ACC112 (cell line): ENCODE measurements around the gene ANKRD17.
A peak's percentile ranks its signal among the peaks of the same experiment; 100 is the strongest.

Experiments used
- H2AFZ ChIP-seq: fragments of 200-600 bp; sonication (generic); one replicate; pipeline ENCODE4 v1.6.0; 2017; ENCODE audit warnings: antibody characterized with exemption, low read length; ENCODE audit not compliant: unreplicated experiment
- H3K27ac ChIP-seq: fragments of 200-600 bp; sonication (generic); 2 replicates; pipeline ENCODE4 v1.5.1; 2014; ENCODE audit warnings: low read depth, mild to moderate bottlenecking, antibody characterized with exemption, low read length, moderate library complexity
- H3K27me3 ChIP-seq: fragments of 200-600 bp; sonication (generic); 2 replicates; pipeline ENCODE4 v1.6.1; 2014; ENCODE audit warnings: mild to moderate bottlenecking, antibody characterized with exemption, low read length, moderate library complexity, mixed read lengths; ENCODE audit not compliant: insufficient read depth
- H3K36me3 ChIP-seq: fragments of 200-600 bp; sonication (generic); 2 replicates; pipeline ENCODE4 v1.6.1; 2016; ENCODE audit warnings: mild to moderate bottlenecking, antibody characterized with exemption, low read length, moderate library complexity, mixed read lengths; ENCODE audit not compliant: insufficient read depth
- H3K4me1 ChIP-seq: fragments of 200-600 bp; sonication (generic); one replicate; pipeline ENCODE4 v1.6.1; 2016; ENCODE audit warnings: low read length, mixed read lengths; ENCODE audit not compliant: insufficient read depth, unreplicated experiment, control insufficient read depth
- H3K4me3 ChIP-seq: fragments of 200-600 bp; sonication (generic); 2 replicates; pipeline ENCODE4 v1.5.1; 2014; ENCODE audit warnings: mild to moderate bottlenecking, low read depth, low read length
- H3K79me2 ChIP-seq: fragments of 200-600 bp; sonication (generic); one replicate; pipeline ENCODE4 v1.6.0; 2016; ENCODE audit warnings: low read length; ENCODE audit not compliant: control insufficient read depth, unreplicated experiment, insufficient read depth

Gene ANKRD17

DNA sequence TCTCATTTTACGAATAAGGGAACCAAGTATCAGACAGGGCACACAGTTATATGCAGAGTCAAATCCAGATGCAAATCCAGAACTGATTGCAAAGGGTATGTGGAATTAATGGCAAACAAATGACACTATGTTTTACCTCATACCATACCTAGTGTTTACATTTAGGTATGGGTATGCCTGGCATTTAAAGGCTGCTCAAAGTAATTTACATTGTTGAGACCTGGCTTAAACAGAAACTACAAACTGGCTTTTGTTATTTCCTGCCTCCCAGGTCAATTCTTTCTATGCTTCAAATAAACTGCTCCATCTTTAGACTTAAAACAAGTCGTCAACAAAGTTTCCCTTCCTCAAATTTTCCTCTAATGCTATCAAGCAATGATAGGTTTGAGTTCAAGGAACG lies 33.7 kb downstream of the ANKRD17 start:
- Histone ChIP-seq H3K79me2 (peaks cover 51% of the 10 kb centered on the region), H3K4me3 (no peak overlapping the region), H3K4me1 (peaks cover 9% of the 10 kb centered on the region), H3K27me3 (no peaks in the 10 kb centered on the region), H2AFZ (no peak overlapping the region), H3K36me3 (no peaks in the 10 kb centered on the region; the same call in 1 of the 2 replicates), H3K27ac (no peak overlapping the region)

DNA sequence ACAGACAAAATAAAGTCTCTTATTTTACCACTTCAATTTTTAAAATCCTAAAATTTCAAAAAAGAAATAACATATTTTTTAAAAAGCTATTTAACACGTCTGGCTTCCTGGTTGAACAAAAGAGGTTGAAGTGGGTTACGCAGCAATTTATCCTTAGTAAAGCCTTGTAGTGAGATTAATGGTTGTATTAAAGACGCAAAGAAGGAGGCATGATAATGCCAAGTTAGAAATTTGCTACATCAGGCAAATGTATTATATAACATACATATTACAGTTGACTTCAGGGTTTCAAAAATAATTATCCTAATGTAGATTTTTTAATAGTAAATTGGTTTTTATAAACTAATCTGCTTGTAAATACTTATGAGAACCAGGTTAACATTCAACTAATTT lies 35.3 kb downstream of the ANKRD17 start:
- no peaks in the 10 kb centered on the region for H3K27me3 ChIP-seq
- H3K4me3 ChIP-seq, result peak overlapping the region; percentile 83; the same call in 1 of the 2 replicates
- H3K27ac ChIP-seq, result peak overlapping the region; percentile 72
- H3K36me3 ChIP-seq, result no peaks in the 10 kb centered on the region; the same call in 1 of the 2 replicates
- peaks cover 9% of the 10 kb centered on the region for H3K4me1 ChIP-seq
- no peak overlapping the region for H2AFZ ChIP-seq
- H3K79me2 ChIP-seq, result peaks cover 61% of the 10 kb centered on the region

DNA sequence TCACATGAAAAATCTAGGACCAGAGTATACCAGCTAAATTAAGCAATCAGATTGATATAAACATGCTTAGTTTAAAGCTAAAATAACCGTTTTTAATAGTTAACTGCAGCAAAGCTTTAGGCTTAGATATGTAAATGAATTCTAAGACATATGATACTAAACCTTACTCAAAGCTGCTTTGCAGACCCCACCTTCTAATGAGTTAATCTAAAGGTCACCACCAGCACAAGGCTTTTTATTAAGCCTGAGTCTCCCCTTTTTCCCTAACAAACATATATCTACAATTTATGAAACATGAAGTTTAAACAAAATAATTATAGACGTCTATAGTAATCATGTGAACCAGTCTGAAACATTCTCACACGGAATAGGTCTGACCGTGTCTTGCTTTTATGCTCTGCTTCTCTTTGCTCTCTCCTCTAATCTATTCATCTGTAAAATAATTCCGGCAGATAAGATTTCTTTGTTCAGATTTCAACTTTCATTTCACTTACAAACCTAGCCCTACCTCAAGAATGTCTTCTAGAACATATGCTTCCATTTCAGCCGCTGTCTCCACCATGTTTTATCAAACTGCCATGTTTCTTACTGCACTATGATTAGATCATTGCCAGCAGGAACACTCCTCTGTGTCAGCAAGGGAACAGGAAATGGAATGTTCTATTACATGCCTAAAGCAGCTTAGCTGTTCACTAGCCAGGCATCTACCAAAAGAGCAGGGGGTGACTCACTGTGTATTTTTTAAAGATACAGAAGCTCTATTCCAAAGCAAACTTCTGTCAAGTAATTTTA lies 35.9 kb downstream of the ANKRD17 start:
- Histone ChIP-seq H3K27ac (peak overlapping the region; percentile 72), H2AFZ (no peak overlapping the region), H3K36me3 (no peaks in the 10 kb centered on the region; the same call in 1 of the 2 replicates), H3K79me2 (peaks cover 63% of the 10 kb centered on the region), H3K4me3 (peak overlapping the region; percentile 83), H3K4me1 (peaks cover 9% of the 10 kb centered on the region), H3K27me3 (no peaks in the 10 kb centered on the region)

DNA sequence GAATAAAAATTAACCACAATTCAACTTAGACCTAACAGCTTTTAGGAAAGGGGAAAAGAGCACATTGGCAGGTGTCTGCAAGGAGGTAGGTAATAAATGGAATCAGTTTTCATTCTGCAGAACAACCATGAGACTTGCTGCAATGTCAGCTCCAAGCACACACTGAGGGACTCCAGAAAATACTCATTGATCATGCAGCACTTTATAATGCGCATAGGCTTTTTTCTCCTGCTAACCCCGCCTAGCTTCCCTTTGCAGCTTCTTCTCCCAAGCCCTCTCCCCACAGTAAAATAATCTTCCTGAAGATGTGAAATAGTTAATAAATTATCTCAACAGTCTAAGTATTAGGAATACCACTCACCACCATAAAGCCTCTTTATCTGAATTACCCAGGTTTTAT lies 36.9 kb downstream of the ANKRD17 start:
- H3K36me3 ChIP-seq, result no peaks in the 10 kb centered on the region; the same call in 1 of the 2 replicates
- no peaks in the 10 kb centered on the region for H3K27me3 ChIP-seq
- no peak overlapping the region for H3K27ac ChIP-seq

DNA sequence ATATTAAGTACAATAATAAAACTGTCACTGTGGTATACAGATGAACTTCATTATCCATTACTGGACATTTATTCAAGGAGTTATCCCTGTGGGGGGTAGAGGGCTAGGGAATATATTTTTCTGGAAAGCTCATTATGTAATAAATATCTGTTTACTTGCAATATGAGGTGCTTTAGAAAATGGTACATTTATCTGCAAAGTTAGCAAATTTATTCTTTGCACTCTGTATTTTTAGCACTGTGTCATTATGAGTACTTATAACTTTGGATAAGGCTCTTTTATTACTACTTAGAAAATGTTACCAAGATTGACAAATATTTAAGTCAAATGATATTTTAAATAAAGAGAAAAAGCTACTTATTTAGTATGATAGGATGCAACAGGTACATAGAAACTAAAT lies 37.8 kb downstream of the ANKRD17 start:
- Histone ChIP-seq H3K79me2 (peaks cover 71% of the 10 kb centered on the region), H2AFZ (no peak overlapping the region), H3K4me1 (peaks cover 9% of the 10 kb centered on the region), H3K27me3 (no peaks in the 10 kb centered on the region), H3K27ac (no peak overlapping the region), H3K36me3 (no peaks in the 10 kb centered on the region), H3K4me3 (peak overlapping the region; percentile 83)

More for the DNA sequence above, 36.9 kb downstream of the ANKRD17 start:
- Histone ChIP-seq H3K79me2 (peaks cover 65% of the 10 kb centered on the region), H2AFZ (no peak overlapping the region), H3K4me1 (peaks cover 9% of the 10 kb centered on the region), H3K4me3 (peak overlapping the region; percentile 83)

DNA sequence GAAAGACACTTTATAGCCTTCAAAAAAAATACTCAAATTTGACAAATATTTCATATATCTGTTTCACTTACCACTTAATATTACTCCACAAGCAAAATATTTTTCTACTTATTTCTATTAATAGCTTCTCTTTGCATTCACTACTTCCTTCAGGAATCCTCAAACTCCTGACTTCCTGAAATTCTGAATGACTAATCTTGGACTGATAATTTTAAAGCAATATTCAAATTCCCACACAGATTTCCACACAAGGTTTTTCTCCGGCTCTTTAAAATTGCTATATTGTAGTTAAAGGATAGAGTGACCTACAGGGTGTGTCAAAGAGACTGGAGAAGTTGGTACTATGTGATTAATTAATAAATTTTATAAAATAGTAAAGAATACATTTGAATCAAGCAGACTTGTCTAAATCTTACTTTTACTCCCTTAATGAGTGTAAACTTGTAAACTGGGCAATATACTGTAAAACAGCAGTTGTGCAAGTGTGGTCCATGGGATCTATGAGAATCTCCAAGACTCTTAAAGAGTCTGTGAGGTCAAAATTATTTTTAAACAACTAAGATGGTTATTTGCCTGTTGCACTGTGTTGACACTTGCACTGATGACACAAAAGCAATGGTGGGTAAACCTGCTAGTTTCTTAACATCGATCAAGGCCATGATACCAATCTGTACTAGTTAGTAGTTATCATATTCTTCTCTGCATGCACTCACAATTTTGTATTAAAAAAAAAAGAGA lies 44.5 kb downstream of the ANKRD17 start:
- Histone ChIP-seq H3K79me2 (peaks cover 89% of the 10 kb centered on the region), H3K27ac (peak overlapping the region; percentile 35; the same call in 1 of the 2 replicates), H3K36me3 (peaks cover 2% of the 10 kb centered on the region; the same call in 1 of the 2 replicates), H3K4me1 (peaks cover 12% of the 10 kb centered on the region), H2AFZ (no peak overlapping the region), H3K27me3 (no peaks in the 10 kb centered on the region), H3K4me3 (no peak overlapping the region)

DNA sequence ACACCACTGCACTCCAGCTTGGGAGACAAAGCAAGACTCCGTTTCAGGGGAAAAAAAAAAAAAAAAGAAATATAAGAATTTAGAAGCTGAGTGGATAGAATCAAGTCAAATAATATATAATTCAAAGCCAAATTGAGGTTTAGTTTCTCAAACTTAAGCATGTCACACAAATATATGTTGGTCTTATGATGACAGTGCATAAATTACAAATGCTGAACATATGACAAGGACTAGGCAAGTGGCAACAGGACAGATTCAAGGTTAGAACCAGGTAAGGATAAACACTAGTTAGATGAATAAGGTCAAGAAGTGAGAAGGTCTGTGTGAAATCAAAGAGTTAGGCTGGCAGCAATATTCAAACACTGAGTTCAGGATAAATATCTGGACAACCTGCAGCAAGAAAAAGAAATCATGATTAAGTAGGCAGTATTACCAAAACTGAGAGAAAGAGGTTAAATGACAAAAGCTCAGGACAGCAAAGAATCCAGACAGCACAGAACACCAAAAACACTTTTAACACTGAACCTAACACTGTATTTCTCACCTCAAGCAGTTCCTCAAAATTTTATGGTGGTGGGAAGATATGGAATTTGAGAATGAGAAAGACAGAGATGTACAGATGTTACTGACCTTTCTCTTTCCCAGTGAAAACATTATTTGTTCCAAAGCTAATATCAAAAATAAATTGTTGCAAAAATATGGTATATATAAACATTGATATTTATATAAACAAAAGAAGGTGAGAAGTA lies 45.4 kb downstream of the ANKRD17 start:
- Histone ChIP-seq H2AFZ (no peak overlapping the region), H3K27ac (peak overlapping the region; percentile 35; the same call in 1 of the 2 replicates), H3K4me1 (peaks cover 19% of the 10 kb centered on the region), H3K27me3 (no peaks in the 10 kb centered on the region), H3K4me3 (no peak overlapping the region), H3K79me2 (peaks cover 88% of the 10 kb centered on the region), H3K36me3 (peaks cover 3% of the 10 kb centered on the region; the same call in 1 of the 2 replicates)

DNA sequence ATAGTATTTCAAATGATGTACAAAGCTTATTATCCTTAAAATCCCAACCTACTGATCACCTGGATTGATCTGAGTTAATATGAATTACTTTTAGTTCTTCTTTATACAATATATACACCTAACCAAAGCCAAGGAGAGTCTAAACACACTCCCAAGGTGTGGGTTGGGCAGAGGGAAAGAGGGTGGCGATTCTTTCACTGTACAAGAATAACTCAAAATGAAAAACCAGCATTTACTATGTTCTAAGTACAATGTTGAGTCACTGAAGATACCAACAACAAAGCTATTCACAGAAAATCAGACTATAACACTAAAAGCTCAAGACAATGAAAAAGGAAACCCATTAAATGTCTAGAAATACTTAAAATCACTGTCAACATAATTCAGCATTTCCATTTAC lies 46.6 kb downstream of the ANKRD17 start:
- Histone ChIP-seq H3K4me1 (peaks cover 20% of the 10 kb centered on the region), H3K27me3 (no peaks in the 10 kb centered on the region), H3K36me3 (peaks cover 3% of the 10 kb centered on the region; the same call in 1 of the 2 replicates), H3K4me3 (no peak overlapping the region), H3K27ac (no peak overlapping the region), H2AFZ (no peak overlapping the region), H3K79me2 (peaks cover 84% of the 10 kb centered on the region)

DNA sequence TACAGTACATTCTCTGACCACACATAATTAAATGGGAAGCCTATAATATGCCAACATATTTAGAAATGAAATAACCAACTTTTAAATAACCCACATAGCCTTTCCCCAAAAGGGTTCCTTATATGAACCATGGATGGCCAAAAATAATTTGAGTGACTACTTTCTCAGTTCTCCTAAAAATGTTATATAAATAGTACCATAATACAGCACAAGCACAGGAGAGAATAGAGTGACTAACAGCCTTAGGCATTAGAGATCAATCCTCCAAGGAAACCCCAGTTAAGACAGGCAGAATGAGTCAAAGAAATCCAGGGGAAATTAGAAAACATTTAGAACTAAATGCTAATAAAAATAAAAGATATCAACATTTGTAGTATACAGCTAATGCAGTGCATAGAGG lies 50.2 kb downstream of the ANKRD17 start:
- Histone ChIP-seq H2AFZ (no peak overlapping the region), H3K4me3 (no peak overlapping the region), H3K27me3 (no peaks in the 10 kb centered on the region), H3K36me3 (peaks cover 3% of the 10 kb centered on the region; the same call in 1 of the 2 replicates), H3K4me1 (peaks cover 15% of the 10 kb centered on the region), H3K79me2 (peaks cover 85% of the 10 kb centered on the region), H3K27ac (peak overlapping the region; percentile 46)

DNA sequence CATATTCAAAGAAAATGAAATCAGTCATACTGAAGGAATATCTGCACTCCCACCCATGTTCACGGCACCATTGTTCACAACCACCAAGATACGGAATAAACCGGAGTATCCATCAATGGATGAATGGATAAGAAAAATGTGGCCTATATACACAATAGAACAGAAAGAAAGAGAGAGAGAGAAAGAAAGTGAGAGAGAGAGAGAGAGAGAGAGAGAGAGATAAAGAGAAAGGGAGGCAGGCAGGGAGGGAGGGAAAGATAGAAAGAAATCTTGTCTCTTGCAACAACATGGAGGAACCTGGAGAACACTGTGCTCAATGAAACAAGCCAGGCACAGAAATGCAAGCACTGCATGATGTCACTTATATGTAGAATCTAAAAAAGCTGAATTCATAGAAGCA lies 52.4 kb downstream of the ANKRD17 start:
- Histone ChIP-seq H3K27me3 (no peaks in the 10 kb centered on the region), H3K4me1 (peaks cover 13% of the 10 kb centered on the region), H2AFZ (no peak overlapping the region), H3K4me3 (no peak overlapping the region), H3K27ac (no peak overlapping the region), H3K36me3 (peaks cover 3% of the 10 kb centered on the region; the same call in 1 of the 2 replicates), H3K79me2 (peaks cover 86% of the 10 kb centered on the region)
